Subcutaneous adipose tissue (tissue), 4 donors: ENCODE measurements around the gene CDH23. TPM values are rescaled to one million over a fixed set of nuclear protein-coding genes. Genes with fewer than 3 reads are reported as not detected.

Experiments used
- CTCF ChIP-seq: fragments of 450-650 bp; IDR thresholded peaks from one replicate; pipeline ENCODE4 v1.5.1; 2016; ENCODE audit warnings: low read depth, mild to moderate bottlenecking, control low read depth, antibody characterized with exemption, moderate library complexity
- total RNA-seq, 4 donors: library from RNA; depleted of rRNA; stranded (reverse); fragments of >200 nt; gene quantifications; one replicate each; pipeline ENCODE4 v1.1.0, GENCODE V29; 2016

CDH23 gene
- total RNA-seq, 4 donors from 2014 or later: 14.3 to 74.8 (median 24.1) TPM

- no peak for TF ChIP-seq CTCF
Observed at GRCh38 chr10:71656220-71656619, 259.5 kb downstream of the CDH23 start.

GRCh38 chr10:71657604-71658466 lies 261.1 kb downstream of the CDH23 start:
- TF ChIP-seq CTCF: no peak

GRCh38 chr10:71658467-71658745 lies 261.7 kb downstream of the CDH23 start:
- TF ChIP-seq CTCF: no peak

GRCh38 chr10:71659111-71659634 lies 262.5 kb downstream of the CDH23 start:
- TF ChIP-seq CTCF: no peak

- no peak for TF ChIP-seq CTCF
Observed at GRCh38 chr10:71659737-71660136, 263.0 kb downstream of the CDH23 start.

- TF ChIP-seq CTCF: no peak
Observed at GRCh38 chr10:71660313-71660712, 263.6 kb downstream of the CDH23 start.

- TF ChIP-seq CTCF: no peak
Observed at GRCh38 chr10:71661060-71661622, 264.4 kb downstream of the CDH23 start.
